Natural killer cell (primary cell): ENCODE results near the gene CDK5RAP1. TPM values are rescaled to one million over a fixed set of nuclear protein-coding genes. Genes with fewer than 3 reads are reported as not detected.

Source experiments
- ATAC-seq, 3 donors: fragments of 150-1000 bp in 2 of 3; fragments of 200-7000 bp in 1 of 3; cut with Tn5 transposase; 1 replicate in 1 of 3; 2 replicates in 2 of 3; pipeline ENCODE4 v1.10.0; 2021; ENCODE audit warnings: mild to moderate bottlenecking in 2 of 3, moderate library complexity in 2 of 3
- DNase-seq, 2 donors: peaks; one replicate each; pipeline versions ENCODE4 v3.0.0 to v3.0.0-alpha.2; 2013 to 2021; ENCODE audit warnings: mixed read lengths in 1 of 2
- H3K27ac ChIP-seq: one replicate; pipeline ENCODE4 v1.5.1; 2013; ENCODE audit warnings: mild to moderate bottlenecking, low read length
- H3K27me3 ChIP-seq: one replicate; pipeline ENCODE4 v1.6.1; 2013; ENCODE audit warnings: low read length; ENCODE audit not compliant: control insufficient read depth, insufficient read depth
- H3K36me3 ChIP-seq: one replicate; pipeline ENCODE4 v1.6.1; 2013; ENCODE audit warnings: low read length; ENCODE audit not compliant: control insufficient read depth, insufficient read depth
- H3K4me1 ChIP-seq: one replicate; pipeline ENCODE4 v1.6.1; 2013; ENCODE audit warnings: low read length; ENCODE audit not compliant: control insufficient read depth, insufficient read depth
- H3K4me3 ChIP-seq: one replicate; pipeline ENCODE4 v1.5.1; 2013; ENCODE audit warnings: low read length
- H3K9me3 ChIP-seq: one replicate; pipeline ENCODE4 v1.6.1; 2013; ENCODE audit warnings: low read length; ENCODE audit not compliant: control insufficient read depth, insufficient read depth
- H3K27ac Mint-ChIP-seq, 2 donors: one replicate each; pipeline ENCODE4 v1.8.0; 2022; ENCODE audit warnings: mild to moderate bottlenecking in 2 of 2, mixed read lengths in 2 of 2, moderate library complexity in 1 of 2
- H3K27me3 Mint-ChIP-seq, 2 donors: one replicate each; pipeline ENCODE4 v1.8.0; 2022; ENCODE audit warnings: low read depth in 2 of 2, mixed read lengths in 2 of 2
- H3K36me3 Mint-ChIP-seq: one replicate; pipeline ENCODE4 v1.8.0; 2022; ENCODE audit warnings: mixed read lengths
- H3K4me1 Mint-ChIP-seq, 2 donors: one replicate each; pipeline ENCODE4 v1.8.0; 2022; ENCODE audit warnings: mixed read lengths in 2 of 2
- H3K4me3 Mint-ChIP-seq: one replicate; pipeline ENCODE4 v1.8.0; 2022; ENCODE audit warnings: mild to moderate bottlenecking, moderate library complexity, mixed read lengths
- H3K9me3 Mint-ChIP-seq, 2 donors: one replicate each; pipeline ENCODE4 v1.8.0; 2022; ENCODE audit warnings: mixed read lengths in 2 of 2
- CTCF ChIP-seq: fragments of 200-600 bp; IDR thresholded peaks from one replicate; pipeline ENCODE4 v1.8.0; 2022; ENCODE audit warnings: antibody characterized with exemption
- WGBS: methylation state at CpG from one replicate; pipeline ENCODE4 v1.1.7; 2013; ENCODE audit warnings: missing lambda C conversion rate; ENCODE audit not compliant: insufficient coverage; 5-methylcytosine and 5-hydroxymethylcytosine counted together
- intact Hi-C: fragments of 100-400 bp; cut with micrococcal nuclease; formaldehyde crosslinking; loops from one replicate; pipeline ENCODE4 v1.14.2; 2022
- total RNA-seq, 4 donors: library from RNA; stranded (reverse); fragments of 120-200 nt in 1 of 4; gene quantifications; one replicate each; pipeline versions ENCODE4 v1.2.3 to v1.2.4, GENCODE V29; 2013 to 2022

Gene CDK5RAP1
- total RNA-seq, 3 donors from 2014 or later (not counting 1 experiment from before 2014, with no cell fraction given) = 59.7 to 71.5 (median 62.6) TPM

GRCh38 chr20:33323236-33323635 is 78.1 kb downstream of the CDK5RAP1 start:
- H3K4me1 ChIP-seq = no peaks in the 10 kb centered on the region
- ATAC-seq (no peak), DNase-seq (no peak)
- H3K27ac Mint-ChIP-seq = no peak overlapping the region
- no peaks in the 10 kb centered on the region for H3K27me3 ChIP-seq
- H3K4me1 Mint-ChIP-seq = no peaks in the 10 kb centered on the region
- no peak overlapping the region for H3K4me3 Mint-ChIP-seq
- no peaks in the 10 kb centered on the region for H3K9me3 ChIP-seq
- H3K9me3 Mint-ChIP-seq = no peaks in the 10 kb centered on the region
- intact Hi-C loops = no loop called here
- no peak overlapping the region for H3K4me3 ChIP-seq
- no peaks in the 10 kb centered on the region for H3K27me3 Mint-ChIP-seq
- no peak overlapping the region for H3K27ac ChIP-seq
- no peak for TF ChIP-seq CTCF
- 58% methylated on average over 8 of the region's 8 CpGs for WGBS
- H3K36me3 Mint-ChIP-seq = no peaks in the 10 kb centered on the region
- H3K36me3 ChIP-seq = no peaks in the 10 kb centered on the region

GRCh38 chr20:33322456-33322855 is 78.9 kb downstream of the CDK5RAP1 start:
- 95% methylated on average over 2 of the region's 3 CpGs for WGBS
- Histone ChIP-seq H3K9me3 (no peaks in the 10 kb centered on the region), H3K36me3 (no peaks in the 10 kb centered on the region), H3K4me3 (no peak overlapping the region), H3K4me1 (no peaks in the 10 kb centered on the region), H3K27me3 (no peaks in the 10 kb centered on the region), H3K27ac (no peak overlapping the region)
- Mint-ChIP-seq H3K36me3 (no peaks in the 10 kb centered on the region), H3K27ac (no peak overlapping the region), H3K4me1 (no peaks in the 10 kb centered on the region), H3K27me3 (peaks cover 0 to under 1% of the 10 kb centered on the region in 2 donors), H3K4me3 (no peak overlapping the region), H3K9me3 (no peaks in the 10 kb centered on the region)
- intact Hi-C loops = no loop called here
- DNase-seq = no peak
- TF ChIP-seq CTCF = no peak
- ATAC-seq = no peak

GRCh38 chr20:33320006-33320405 is 81.3 kb downstream of the CDK5RAP1 start:
- ATAC-seq (no peak), DNase-seq (no peak)
- intact Hi-C loops = no loop called here
- Histone ChIP-seq H3K4me3 (no peak overlapping the region), H3K4me1 (no peaks in the 10 kb centered on the region), H3K9me3 (no peaks in the 10 kb centered on the region), H3K27ac (no peak overlapping the region), H3K27me3 (no peaks in the 10 kb centered on the region), H3K36me3 (no peaks in the 10 kb centered on the region)
- Mint-ChIP-seq H3K9me3 (no peaks in the 10 kb centered on the region), H3K27me3 (peaks cover 0 to 4% of the 10 kb centered on the region in 2 donors), H3K36me3 (no peaks in the 10 kb centered on the region), H3K4me1 (no peaks in the 10 kb centered on the region), H3K27ac (no peak overlapping the region), H3K4me3 (no peak overlapping the region)
- 80% methylated on average over 10 of the region's 10 CpGs for WGBS
- TF ChIP-seq CTCF = no peak

- intact Hi-C loops = no loop called here
- no peaks in the 10 kb centered on the region for H3K36me3 Mint-ChIP-seq
- Histone ChIP-seq H3K4me1 (no peaks in the 10 kb centered on the region), H3K27ac (no peak overlapping the region), H3K9me3 (no peaks in the 10 kb centered on the region), H3K4me3 (no peak overlapping the region), H3K36me3 (no peaks in the 10 kb centered on the region), H3K27me3 (no peaks in the 10 kb centered on the region)
- H3K4me1 Mint-ChIP-seq = no peaks in the 10 kb centered on the region
- H3K4me3 Mint-ChIP-seq = no peak overlapping the region
- 57% methylated on average over 5 of the region's 5 CpGs for WGBS
- no peaks in the 10 kb centered on the region for H3K9me3 Mint-ChIP-seq
- no peak overlapping the region for H3K27ac Mint-ChIP-seq
- H3K27me3 Mint-ChIP-seq = peaks cover 0 to 4% of the 10 kb centered on the region in 2 donors
- ATAC-seq (no peak), DNase-seq (no peak)
- no peak for TF ChIP-seq CTCF
Measured at GRCh38 chr20:33318096-33318429, 83.3 kb downstream of the CDK5RAP1 start.
